AG09319 (cell line): ENCODE results near the gene N4BP2L2.

Experiments
- DNase-seq: peaks from one replicate; pipeline ENCODE4 v3.0.0-alpha.2; 2010; ENCODE audit warnings: low read depth; ENCODE audit errors: extremely low read depth
- TF ChIP-seq, protein P1 (sequence below): IDR thresholded peaks from 2 replicates; pipeline ENCODE4 v1.5.1; 2011; ENCODE audit warnings: low read depth, mild to moderate bottlenecking, inconsistent platforms, low read length, moderate library complexity

N4BP2L2 gene

DNA sequence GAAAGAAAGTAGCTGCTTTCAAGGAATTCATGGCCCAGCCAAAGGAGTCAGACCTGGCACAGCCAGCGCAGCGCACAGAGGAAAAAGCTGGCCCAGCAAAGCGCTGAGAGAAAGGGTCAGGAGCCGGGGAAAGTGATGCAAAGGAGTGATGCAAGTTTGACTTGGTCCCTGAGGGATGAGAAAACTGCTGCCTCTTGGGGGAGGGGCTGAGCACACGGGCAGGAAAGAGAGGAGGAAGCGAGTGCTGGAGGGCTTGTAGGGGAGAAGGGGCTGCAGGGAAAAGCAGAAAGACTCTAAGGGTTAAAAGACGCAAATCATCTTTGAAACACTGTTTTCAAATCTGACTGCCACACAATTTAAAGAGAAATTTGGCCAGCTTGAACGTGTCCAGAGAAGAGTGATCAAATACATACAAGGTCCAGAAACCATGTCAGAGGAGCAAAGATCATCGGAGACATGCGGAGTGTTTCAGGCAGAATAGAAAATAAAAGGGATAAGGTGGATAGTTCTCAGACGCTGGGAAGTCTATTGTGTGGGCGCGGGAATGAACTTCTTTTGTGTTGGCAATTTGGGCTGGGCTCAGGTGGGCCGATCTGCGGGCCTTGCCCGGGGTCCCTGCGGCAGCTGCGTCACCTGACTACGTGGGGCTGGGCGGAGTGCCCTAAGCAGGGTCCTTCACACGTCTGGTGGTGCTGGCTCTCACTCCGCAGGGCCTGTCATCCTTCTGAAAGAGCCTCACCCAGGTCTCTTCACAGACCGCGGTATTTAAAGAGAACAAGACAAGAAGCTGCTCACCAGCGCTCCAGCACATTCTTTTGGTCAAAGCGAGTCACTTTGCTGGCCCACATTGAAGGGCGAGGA, 128.8 kb downstream of the N4BP2L2 start:
- TF ChIP-seq, protein P1, sequence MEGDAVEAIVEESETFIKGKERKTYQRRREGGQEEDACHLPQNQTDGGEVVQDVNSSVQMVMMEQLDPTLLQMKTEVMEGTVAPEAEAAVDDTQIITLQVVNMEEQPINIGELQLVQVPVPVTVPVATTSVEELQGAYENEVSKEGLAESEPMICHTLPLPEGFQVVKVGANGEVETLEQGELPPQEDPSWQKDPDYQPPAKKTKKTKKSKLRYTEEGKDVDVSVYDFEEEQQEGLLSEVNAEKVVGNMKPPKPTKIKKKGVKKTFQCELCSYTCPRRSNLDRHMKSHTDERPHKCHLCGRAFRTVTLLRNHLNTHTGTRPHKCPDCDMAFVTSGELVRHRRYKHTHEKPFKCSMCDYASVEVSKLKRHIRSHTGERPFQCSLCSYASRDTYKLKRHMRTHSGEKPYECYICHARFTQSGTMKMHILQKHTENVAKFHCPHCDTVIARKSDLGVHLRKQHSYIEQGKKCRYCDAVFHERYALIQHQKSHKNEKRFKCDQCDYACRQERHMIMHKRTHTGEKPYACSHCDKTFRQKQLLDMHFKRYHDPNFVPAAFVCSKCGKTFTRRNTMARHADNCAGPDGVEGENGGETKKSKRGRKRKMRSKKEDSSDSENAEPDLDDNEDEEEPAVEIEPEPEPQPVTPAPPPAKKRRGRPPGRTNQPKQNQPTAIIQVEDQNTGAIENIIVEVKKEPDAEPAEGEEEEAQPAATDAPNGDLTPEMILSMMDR = no peak
- DNase-seq = peak; percentile 16

GRCh38 chr13:32409001-32409313, 129.6 kb downstream of the N4BP2L2 start:
- TF ChIP-seq, protein P1 = no peak
- DNase-seq = no peak

GRCh38 chr13:32408296-32409000, 130.1 kb downstream of the N4BP2L2 start:
- TF ChIP-seq, protein P1 = no peak
- DNase-seq = no peak

- DNase-seq = no peak
- TF ChIP-seq, protein P1 = no peak
These were observed 130.7 kb downstream of the N4BP2L2 start for GRCh38 chr13:32407854-32408253.

DNA sequence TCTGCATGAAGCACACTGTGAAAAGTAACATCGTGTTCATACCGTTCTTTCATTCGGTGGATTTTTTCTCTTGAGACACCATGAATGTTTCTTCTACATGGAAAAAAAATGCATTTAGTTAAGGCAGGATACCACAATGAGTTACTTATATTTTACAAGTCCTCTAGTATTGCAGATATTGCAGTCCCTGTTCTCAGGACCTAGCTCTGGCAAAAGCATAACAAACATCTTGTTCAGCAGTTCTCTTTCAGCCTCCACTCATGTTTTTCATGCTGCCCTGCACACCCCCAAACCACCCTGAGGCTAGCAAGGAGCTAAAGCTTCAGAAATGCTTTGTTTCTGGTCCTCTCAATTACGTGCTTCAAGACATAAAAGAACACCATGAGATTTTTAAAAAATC, 135.5 kb downstream of the N4BP2L2 start:
- TF ChIP-seq, protein P1 = no peak
- no peak for DNase-seq

- TF ChIP-seq, protein P1 = no peak
- DNase-seq = no peak
These were observed 147.4 kb downstream of the N4BP2L2 start for GRCh38 chr13:32391101-32391619.

GRCh38 chr13:32390484-32390883, 148.1 kb downstream of the N4BP2L2 start:
- TF ChIP-seq, protein P1 = no peak
- DNase-seq = no peak
